K562 (cell line): ENCODE measurements around the gene MYO18A. TPM values are rescaled to one million over a fixed set of nuclear protein-coding genes. Genes with fewer than 3 reads are reported as not detected.
A peak's percentile ranks its signal among the peaks of the same experiment; 100 is the strongest.

ENCODE experiments used
- ATAC-seq: fragments of 200-7000 bp; cut with Tn5 transposase; 3 replicates; pipeline ENCODE4 v1.9.1; 2020; ENCODE audit warnings: moderate library complexity
- BruUV-seq: library from RNA; stranded (reverse); fragments of 400-500 nt; replicated peaks from 2 replicates; lab custom pipeline; 2021; lab: Mats Ljungman, UMichigan
- CTCF ChIA-PET: fragments of 300-600 bp; formaldehyde crosslinking; extraction: SDS; loops from one replicate; lab custom pipeline; 2021; ENCODE audit warnings: low intra/inter-chr PET ratio; lab: Yijun Ruan, JAX
- POLR2A ChIA-PET: fragments of 300-600, 350-650 bp; sonication (Branson Sonifier 250); formaldehyde crosslinking; extraction: SDS; loops from one replicate; lab custom pipeline; 2021; ENCODE audit warnings: antibody characterized with exemption, inconsistent platforms; lab: Yijun Ruan, JAX
- DNase-seq, 4 experiments: peaks; one replicate each; pipeline versions ENCODE4 v3.0.0 to v3.0.0-alpha.2; 2011 to 2018; ENCODE audit warnings: low spot score in 3 of 4, mixed read lengths in 3 of 4; ENCODE audit errors: extremely low read depth in 1 of 4
- FAIRE-seq: peaks from 2 replicates; lab custom pipeline; 2011; peaks lifted over from hg19 to GRCh38; lab: Jason Lieb, UNC
- H2AFZ ChIP-seq: 2 replicates; pipeline ENCODE4 v1.6.0; 2011; ENCODE audit warnings: low read depth, low read length, control low read depth, inconsistent platforms
- H3K27ac ChIP-seq: fragments of 200-600 bp; 3 replicates; pipeline ENCODE4 v1.8.0; 2011; ENCODE audit warnings: low read depth, mild to moderate bottlenecking, control low read depth, inconsistent platforms, low read length, moderate library complexity, mixed read lengths; ENCODE audit errors: extremely low read depth
- H3K27me3 ChIP-seq, 2 experiments: fragments of 300-600 bp in 1 of 2; 2 replicates in 1 of 2; 3 replicates in 1 of 2; pipeline versions ENCODE4 v1.6.0 to v1.8.0; 2011; ENCODE audit warnings: inconsistent platforms in 2 of 2, low read length in 2 of 2, mild to moderate bottlenecking in 1 of 2, mixed read lengths in 1 of 2, moderate library complexity in 1 of 2; ENCODE audit not compliant: control insufficient read depth in 2 of 2, insufficient read depth in 2 of 2
- H3K36me3 ChIP-seq: fragments of 300-600 bp; 3 replicates; pipeline ENCODE4 v1.8.0; 2011; ENCODE audit warnings: mild to moderate bottlenecking, low read length, inconsistent platforms; ENCODE audit not compliant: control insufficient read depth, insufficient read depth
- H3K4me1 ChIP-seq, 2 experiments: fragments of 200-600 bp in 1 of 2; replicated peaks in 1 of 2; 2 replicates in 1 of 2; 3 replicates in 1 of 2; pipeline versions ENCODE4 v1.5.1 to v1.8.0; 2011; ENCODE audit warnings: inconsistent platforms in 2 of 2, low read length in 2 of 2, mild to moderate bottlenecking in 1 of 2, mixed read lengths in 1 of 2, moderate library complexity in 1 of 2; ENCODE audit not compliant: control insufficient read depth in 2 of 2, insufficient read depth in 2 of 2
- H3K4me2 ChIP-seq: 2 replicates; pipeline ENCODE4 v1.6.1; 2011; ENCODE audit warnings: low read length, control low read depth, inconsistent platforms, mixed read lengths; ENCODE audit not compliant: insufficient read depth
- H3K4me3 ChIP-seq: fragments of 200-600 bp; sonication (generic), shearing (Covaris generic); 2 replicates; pipeline ENCODE4 v1.5.1; 2016; ENCODE audit warnings: control low read depth, inconsistent platforms
- H3K79me2 ChIP-seq: fragments of 200-600 bp; 3 replicates; pipeline ENCODE4 v1.8.0; 2011; ENCODE audit warnings: low read length, inconsistent platforms; ENCODE audit not compliant: control insufficient read depth, insufficient read depth
- H3K9ac ChIP-seq, 2 experiments: 2 replicates each; pipeline versions ENCODE4 v1.6.0 to v1.6.1; 2011; ENCODE audit warnings: low read depth in 2 of 2, low read length in 2 of 2, control low read depth in 1 of 2, inconsistent platforms in 1 of 2, mild to moderate bottlenecking in 1 of 2, mixed read lengths in 1 of 2; ENCODE audit not compliant: insufficient read depth in 1 of 2
- H3K9me1 ChIP-seq: one replicate; pipeline ENCODE4 v1.6.0; 2011; ENCODE audit warnings: inconsistent platforms, mild to moderate bottlenecking, low read length, moderate library complexity; ENCODE audit not compliant: control insufficient read depth, insufficient read depth
- H3K9me3 ChIP-seq: replicated peaks from 2 replicates; pipeline ENCODE4 v1.5.1; 2011; ENCODE audit warnings: low read depth, low read length, inconsistent platforms; ENCODE audit not compliant: control insufficient read depth, insufficient read depth
- H4K20me1 ChIP-seq: replicated peaks from 2 replicates; pipeline ENCODE4 v1.6.1; 2011; ENCODE audit warnings: low read length, inconsistent platforms, mixed read lengths; ENCODE audit not compliant: control insufficient read depth, insufficient read depth
- CBFB ChIP-seq: sonication (generic); formaldehyde crosslinking; IDR thresholded peaks from 2 replicates; pipeline ENCODE4 v1.4.0; 2020; ENCODE audit warnings: mild to moderate bottlenecking, missing genetic modification reagents
- CXXC5 ChIP-seq: fragments of 250-450 bp; sonication (Bioruptor Pico); IDR thresholded peaks from 2 replicates; pipeline ENCODE4 v1.8.0; 2022; ENCODE audit warnings: inconsistent platforms, mild to moderate bottlenecking, moderate library complexity
- RBM25 ChIP-seq: fragments of 200-400 bp; formaldehyde crosslinking; IDR thresholded peaks from 2 replicates; pipeline ENCODE4 v1.6.1; 2018; ENCODE audit warnings: low read length, low read depth, moderate library complexity; ENCODE audit not compliant: severe bottlenecking
- TAF1 ChIP-seq: IDR thresholded peaks from 2 replicates; pipeline ENCODE4 v1.6.1; 2011; ENCODE audit warnings: mild to moderate bottlenecking, low read length, moderate library complexity; ENCODE audit not compliant: insufficient read depth, control insufficient read depth, severe bottlenecking; ENCODE audit errors: extremely low read depth
- ZBTB7A ChIP-seq: IDR thresholded peaks from 2 replicates; pipeline ENCODE4 v1.6.1; 2011; ENCODE audit warnings: low read depth, mild to moderate bottlenecking, low read length, moderate library complexity, borderline replicate concordance; ENCODE audit not compliant: control insufficient read depth
- ZNF175 ChIP-seq: fragments of 200-800 bp; sonication (Bioruptor generic); IDR thresholded peaks from 2 replicates; pipeline ENCODE4 v1.6.1; 2016; ENCODE audit warnings: low read depth, mild to moderate bottlenecking, missing genetic modification characterization, missing compliant biosample characterization
- WGBS: fragments of 100-300 bp; shearing (Covaris generic); methylation state at CpG from one replicate; pipeline ENCODE4 v1.1.6; 2016; ENCODE audit warnings: low coverage, mixed read lengths; ENCODE audit not compliant: insufficient coverage; ENCODE audit errors: missing lambda C conversion rate; 5-methylcytosine and 5-hydroxymethylcytosine counted together
- in situ Hi-C: fragments of 300-500 bp; cut with MboI; formaldehyde crosslinking; loops from 4 replicates; pipeline ENCODE4 v1.15.0; 2018; ENCODE audit warnings: inconsistent platforms, mixed read lengths
- intact Hi-C: fragments of 100-400 bp; cut with micrococcal nuclease; formaldehyde crosslinking; loops from 2 replicates; pipeline ENCODE4 v1.14.2; 2022
- polyA plus RNA-seq, 8 experiments: library from polyadenylated mRNA; depleted of rRNA in 4 of 8; stranded (reverse) in 5 of 8; unstranded in 3 of 8; fragments of >200 nt; fragmentation: Nextera tagmentation in 2 of 8; fragmentation: Illumina TruSeq in 1 of 8; extraction: Ambion mirVana in 2 of 8; extraction: Trizol in 1 of 8; gene quantifications; 2 replicates each; pipeline versions ENCODE4 v1.2.1 to v1.2.3, GENCODE V29; 2011 to 2014; ENCODE audit warnings: inconsistent platforms in 1 of 8, missing spikeins in 1 of 8
- total RNA-seq, 7 experiments: library from RNA; depleted of rRNA in 6 of 7; stranded (reverse); fragments of >200 nt in 6 of 7; fragmentation: Illumina TruSeq in 2 of 7; extraction: Trizol in 2 of 7; gene quantifications; 2 replicates each; pipeline versions ENCODE4 v1.2.1 to v1.2.3, GENCODE V29; 2011 to 2021; ENCODE audit warnings: low replicate concordance in 1 of 7
- TF ChIP-seq, protein P1 (sequence below): fragments of 250-450 bp; sonication (Bioruptor Pico); IDR thresholded peaks from 2 replicates; pipeline ENCODE4 v1.5.0; 2020; ENCODE audit warnings: mild to moderate bottlenecking, borderline replicate concordance
- TF ChIP-seq, protein P2 (sequence below): fragments of 450-650 bp; formaldehyde crosslinking; IDR thresholded peaks from 2 replicates; pipeline ENCODE4 v1.4.0; 2020; ENCODE audit warnings: mild to moderate bottlenecking, moderate library complexity
- TF ChIP-seq, protein P3 (sequence below): fragments of 200-800 bp; sonication (Bioruptor generic); IDR thresholded peaks from 2 replicates; pipeline ENCODE4 v1.6.1; 2017; ENCODE audit warnings: missing genetic modification characterization, missing compliant biosample characterization

MYO18A gene
- total and polyA plus RNA-seq, 9 of the 15 experiments (the other 6 are each of a cell fraction or from before 2014, with no cell fraction given) = 2.5 to 65.4 (median 17.1) TPM

DNA sequence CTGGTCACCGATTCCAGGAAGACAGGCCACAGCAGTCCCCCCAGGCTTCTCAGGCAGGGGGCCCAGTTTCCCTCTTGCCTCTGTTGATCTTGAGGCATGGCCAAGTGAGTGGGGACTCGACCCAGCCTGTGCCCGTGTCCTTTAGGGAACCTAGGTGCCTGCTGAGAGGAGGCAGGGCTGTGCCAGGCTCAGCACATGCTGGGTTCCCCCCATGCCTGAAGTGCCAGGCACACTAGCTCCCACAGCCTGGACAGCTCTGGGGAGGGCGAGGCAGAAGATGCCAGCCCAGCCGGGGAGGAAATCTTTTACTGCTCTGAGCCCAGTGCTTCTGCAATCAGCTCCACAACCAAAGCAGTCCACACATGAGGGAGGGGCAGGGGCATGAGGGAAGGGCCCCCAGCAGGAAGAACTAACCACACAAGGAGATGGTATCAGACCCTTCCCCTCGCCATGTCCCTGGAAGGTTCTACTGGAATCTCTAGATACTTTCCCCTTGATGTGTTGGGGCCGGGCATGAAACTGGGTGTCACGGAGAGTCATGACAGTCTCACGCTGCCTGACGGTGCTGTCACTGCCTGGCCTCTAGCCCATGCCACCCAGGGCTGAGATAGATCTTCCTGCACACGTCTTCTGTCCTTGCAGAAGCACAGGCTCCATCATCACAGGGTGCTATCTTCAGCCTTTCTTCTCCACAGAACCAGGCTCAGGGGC, 25.5 kb downstream of the MYO18A start:
- Histone ChIP-seq H3K27me3 (no peaks in the 10 kb centered on the region), H4K20me1 (peaks cover 18% of the 10 kb centered on the region; the same call in 1 of the 2 replicates), H3K27ac (peak overlapping the region; percentile 70), H3K4me1 (peaks cover 47 to 57% of the 10 kb centered on the region in 2 experiments), H3K79me2 (peaks cover 84% of the 10 kb centered on the region), H3K4me2 (peak overlapping the region; percentile 67), H3K4me3 (no peak overlapping the region), H3K9me1 (peaks cover 13% of the 10 kb centered on the region), H3K9ac (peak overlapping the region; percentile 32 to 86; a peak in 3 of 4 replicates), H3K36me3 (peaks cover 21% of the 10 kb centered on the region; the same call in 2 of the 3 replicates), H2AFZ (no peak overlapping the region), H3K9me3 (no peaks in the 10 kb centered on the region)
- no peak for ATAC-seq
- FAIRE-seq = no peak
- BruUV-seq = no TSS peak
- 66% methylated on average over 10 of the region's 11 CpGs for WGBS
- intact Hi-C loops = no loop called here
- POLR2A ChIA-PET = interaction anchor here (0.6 to 1.3 kb wide), 5 partner anchors 8 to 97 kb away, joined by 3 to 8 read pairs (median 4); no protein-coding TSS in a partner anchor
- TF ChIP-seq, protein P1, sequence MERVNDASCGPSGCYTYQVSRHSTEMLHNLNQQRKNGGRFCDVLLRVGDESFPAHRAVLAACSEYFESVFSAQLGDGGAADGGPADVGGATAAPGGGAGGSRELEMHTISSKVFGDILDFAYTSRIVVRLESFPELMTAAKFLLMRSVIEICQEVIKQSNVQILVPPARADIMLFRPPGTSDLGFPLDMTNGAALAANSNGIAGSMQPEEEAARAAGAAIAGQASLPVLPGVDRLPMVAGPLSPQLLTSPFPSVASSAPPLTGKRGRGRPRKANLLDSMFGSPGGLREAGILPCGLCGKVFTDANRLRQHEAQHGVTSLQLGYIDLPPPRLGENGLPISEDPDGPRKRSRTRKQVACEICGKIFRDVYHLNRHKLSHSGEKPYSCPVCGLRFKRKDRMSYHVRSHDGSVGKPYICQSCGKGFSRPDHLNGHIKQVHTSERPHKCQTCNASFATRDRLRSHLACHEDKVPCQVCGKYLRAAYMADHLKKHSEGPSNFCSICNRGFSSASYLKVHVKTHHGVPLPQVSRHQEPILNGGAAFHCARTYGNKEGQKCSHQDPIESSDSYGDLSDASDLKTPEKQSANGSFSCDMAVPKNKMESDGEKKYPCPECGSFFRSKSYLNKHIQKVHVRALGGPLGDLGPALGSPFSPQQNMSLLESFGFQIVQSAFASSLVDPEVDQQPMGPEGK = no peak
- TF ChIP-seq, protein P2, sequence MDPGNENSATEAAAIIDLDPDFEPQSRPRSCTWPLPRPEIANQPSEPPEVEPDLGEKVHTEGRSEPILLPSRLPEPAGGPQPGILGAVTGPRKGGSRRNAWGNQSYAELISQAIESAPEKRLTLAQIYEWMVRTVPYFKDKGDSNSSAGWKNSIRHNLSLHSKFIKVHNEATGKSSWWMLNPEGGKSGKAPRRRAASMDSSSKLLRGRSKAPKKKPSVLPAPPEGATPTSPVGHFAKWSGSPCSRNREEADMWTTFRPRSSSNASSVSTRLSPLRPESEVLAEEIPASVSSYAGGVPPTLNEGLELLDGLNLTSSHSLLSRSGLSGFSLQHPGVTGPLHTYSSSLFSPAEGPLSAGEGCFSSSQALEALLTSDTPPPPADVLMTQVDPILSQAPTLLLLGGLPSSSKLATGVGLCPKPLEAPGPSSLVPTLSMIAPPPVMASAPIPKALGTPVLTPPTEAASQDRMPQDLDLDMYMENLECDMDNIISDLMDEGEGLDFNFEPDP (CRISPR knock-in tag) = no peak
- no peak for TF ChIP-seq ZNF175 (CRISPR knock-in tag)
- TF ChIP-seq RBM25 = no peak
- peak; percentile 9 for TF ChIP-seq TAF1
- TF ChIP-seq CXXC5 = peak; percentile 17; the same call in 1 of the 2 replicates
- 0 out of 2 replicates have a peak, but pooled peaks have one; percentile 32 for TF ChIP-seq ZBTB7A
- TF ChIP-seq CBFB (CRISPR knock-in tag) = 0 out of 2 replicates have a peak, but pooled peaks have one; percentile 51
- TF ChIP-seq, protein P3, sequence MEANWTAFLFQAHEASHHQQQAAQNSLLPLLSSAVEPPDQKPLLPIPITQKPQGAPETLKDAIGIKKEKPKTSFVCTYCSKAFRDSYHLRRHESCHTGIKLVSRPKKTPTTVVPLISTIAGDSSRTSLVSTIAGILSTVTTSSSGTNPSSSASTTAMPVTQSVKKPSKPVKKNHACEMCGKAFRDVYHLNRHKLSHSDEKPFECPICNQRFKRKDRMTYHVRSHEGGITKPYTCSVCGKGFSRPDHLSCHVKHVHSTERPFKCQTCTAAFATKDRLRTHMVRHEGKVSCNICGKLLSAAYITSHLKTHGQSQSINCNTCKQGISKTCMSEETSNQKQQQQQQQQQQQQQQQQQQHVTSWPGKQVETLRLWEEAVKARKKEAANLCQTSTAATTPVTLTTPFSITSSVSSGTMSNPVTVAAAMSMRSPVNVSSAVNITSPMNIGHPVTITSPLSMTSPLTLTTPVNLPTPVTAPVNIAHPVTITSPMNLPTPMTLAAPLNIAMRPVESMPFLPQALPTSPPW = peak; percentile 39
- DNase-seq = peak in 1 of 4 experiments; percentile 15
- CTCF ChIA-PET = no interaction called here
- in situ Hi-C loops = no loop called here
